HG03378 (cell line): ENCODE measurements around the gene ZC3H12A.

Source experiments
- ATAC-seq: cut with Tn5 transposase; IDR thresholded peaks from one replicate; pipeline ENCODE4 v1.9.1; 2021; ENCODE audit warnings: mild to moderate bottlenecking, moderate library complexity; ENCODE audit not compliant: unreplicated experiment

ZC3H12A gene

GRCh38 chr1:37474046-37474696 lies at the start of gene ZC3H12A:
TSS of gene ZC3H12A (plus strand) at chr1:37474580. CDS start at chr1:37475497, 917 bp downstream.
- ATAC-seq = no peak

GRCh38 chr1:37425221-37425620 lies 49.2 kb upstream of the ZC3H12A start:
- ATAC-seq = no peak

- ATAC-seq = no peak
Measured at GRCh38 chr1:37429029-37429428, 45.4 kb upstream of the ZC3H12A start.

- ATAC-seq = no peak
Measured at GRCh38 chr1:37430103-37430985, 44.0 kb upstream of the ZC3H12A start.

GRCh38 chr1:37432716-37433115 lies 41.7 kb upstream of the ZC3H12A start:
- ATAC-seq = no peak

- no peak for ATAC-seq
Measured at GRCh38 chr1:37433171-37433570, 41.2 kb upstream of the ZC3H12A start.

- ATAC-seq = no peak
Measured at GRCh38 chr1:37434292-37435225, 39.8 kb upstream of the ZC3H12A start.

- no peak for ATAC-seq
Measured at GRCh38 chr1:37437087-37437486, 37.3 kb upstream of the ZC3H12A start.

- no peak for ATAC-seq
Measured at GRCh38 chr1:37438037-37438868, 36.1 kb upstream of the ZC3H12A start.

- no peak for ATAC-seq
Measured at GRCh38 chr1:37438869-37439343, 35.5 kb upstream of the ZC3H12A start.

GRCh38 chr1:37439349-37439995 lies 34.9 kb upstream of the ZC3H12A start:
- no peak for ATAC-seq

GRCh38 chr1:37441490-37441889 lies 32.9 kb upstream of the ZC3H12A start:
- ATAC-seq = no peak

GRCh38 chr1:37442139-37442538 lies 32.2 kb upstream of the ZC3H12A start:
- ATAC-seq = no peak

GRCh38 chr1:37442644-37443043 lies 31.7 kb upstream of the ZC3H12A start:
- ATAC-seq = no peak

- no peak for ATAC-seq
Measured at GRCh38 chr1:37446874-37447273, 27.5 kb upstream of the ZC3H12A start.

- no peak for ATAC-seq
Measured at GRCh38 chr1:37448185-37448584, 26.2 kb upstream of the ZC3H12A start.

- no peak for ATAC-seq
Measured at GRCh38 chr1:37448691-37449417, 25.5 kb upstream of the ZC3H12A start.

- no peak for ATAC-seq
Measured at GRCh38 chr1:37449936-37450335, 24.4 kb upstream of the ZC3H12A start.

- ATAC-seq = no peak
Measured at GRCh38 chr1:37452416-37452815, 22.0 kb upstream of the ZC3H12A start.
